ENCODE results near the gene GPR84.

The GPR84 gene

GRCh38 chr12:54364413-54364812 lies at the start of gene GPR84:
Gene GPR84, minus strand, starts transcription at chr12:54364486. Its CDS starts 635 bp downstream, at chr12:54363851.
- DNase-seq, result peak in 1 of 56 donors; percentile 21

- peak in 2 of 56 donors; percentile 8 to 10 for DNase-seq
Measured at GRCh38 chr12:54413284-54414190, 49.3 kb upstream of the GPR84 start.

GRCh38 chr12:54412786-54413185 lies 48.5 kb upstream of the GPR84 start:
- DNase-seq, result no peak

GRCh38 chr12:54412348-54412747 lies 48.1 kb upstream of the GPR84 start:
- no peak for DNase-seq

- DNase-seq, result peak in 1 of 56 donors; percentile 37
Measured at GRCh38 chr12:54411391-54412241, 47.3 kb upstream of the GPR84 start.

GRCh38 chr12:54409267-54409666 lies 45.0 kb upstream of the GPR84 start:
- no peak for DNase-seq

- no peak for DNase-seq
Measured at GRCh38 chr12:54407183-54407905, 43.1 kb upstream of the GPR84 start.

- DNase-seq, result no peak
Measured at GRCh38 chr12:54405573-54405972, 41.3 kb upstream of the GPR84 start.

GRCh38 chr12:54405106-54405505 lies 40.8 kb upstream of the GPR84 start:
- no peak for DNase-seq

- DNase-seq, result peak in 8 of 56 donors; percentile 16 to 55 (median 28)
Measured at GRCh38 chr12:54404061-54405004, 40.0 kb upstream of the GPR84 start.

GRCh38 chr12:54401119-54401518 lies 36.8 kb upstream of the GPR84 start:
- DNase-seq, result no peak

- DNase-seq, result peak in 51 of 56 donors; percentile 20 to 93 (median 74)
Measured at GRCh38 chr12:54398995-54399793, 34.9 kb upstream of the GPR84 start.

- no peak for DNase-seq
Measured at GRCh38 chr12:54398218-54398617, 33.9 kb upstream of the GPR84 start.

GRCh38 chr12:54397157-54397556 lies 32.9 kb upstream of the GPR84 start:
- no peak for DNase-seq

- DNase-seq, result no peak
Measured at GRCh38 chr12:54395545-54395944, 31.3 kb upstream of the GPR84 start.

- no peak for DNase-seq
Measured at GRCh38 chr12:54394986-54395385, 30.7 kb upstream of the GPR84 start.

GRCh38 chr12:54394281-54394719 lies 30.0 kb upstream of the GPR84 start:
- peak in 29 of 56 donors; percentile 9 to 76 (median 30) for DNase-seq

GRCh38 chr12:54393743-54394142 lies 29.5 kb upstream of the GPR84 start:
- no peak for DNase-seq

- DNase-seq, result no peak
Measured at GRCh38 chr12:54393207-54393609, 28.9 kb upstream of the GPR84 start.

Measured in nucleus accumbens (tissue), 56 donors.